ENCODE data around the gene DPEP1.
A peak's percentile ranks its signal among the peaks of the same experiment; 100 is the strongest.
"Not testable (repeated sequence)": the region's sequence is repeated elsewhere in the genome, so short reads cannot be mapped to it uniquely, and the experiment has no call there.

DPEP1 gene

GRCh38 chr16:89613231-89613953 lies at the start of gene DPEP1:
Gene DPEP1 (plus strand): TSS chr16:89613642. CDS start chr16:89630411, 16,769 bp downstream.
- no peak for DNase-seq

GRCh38 chr16:89564476-89565255 lies 48.8 kb upstream of the DPEP1 start:
- peak; percentile 60 for DNase-seq

- no peak for DNase-seq
Measured at GRCh38 chr16:89565256-89565505, 48.3 kb upstream of the DPEP1 start.

- DNase-seq = peak; percentile 85
Measured at GRCh38 chr16:89565506-89566372, 47.7 kb upstream of the DPEP1 start.

GRCh38 chr16:89567656-89568594 lies 45.5 kb upstream of the DPEP1 start:
- no peak for DNase-seq

- no peak for DNase-seq
Measured at GRCh38 chr16:89569506-89570341, 43.7 kb upstream of the DPEP1 start.

- no peak for DNase-seq
Measured at GRCh38 chr16:89570342-89570923, 43.0 kb upstream of the DPEP1 start.

GRCh38 chr16:89570983-89571598 lies 42.4 kb upstream of the DPEP1 start:
- DNase-seq = not testable (repeated sequence)

- DNase-seq = no peak
Measured at GRCh38 chr16:89571636-89572035, 41.8 kb upstream of the DPEP1 start.

- no peak for DNase-seq
Measured at GRCh38 chr16:89572073-89572484, 41.4 kb upstream of the DPEP1 start.

GRCh38 chr16:89572485-89573205 lies 40.8 kb upstream of the DPEP1 start:
- no peak for DNase-seq

- no peak for DNase-seq
Measured at GRCh38 chr16:89573826-89574680, 39.4 kb upstream of the DPEP1 start.

- peak; percentile 78 for DNase-seq
Measured at GRCh38 chr16:89574681-89575246, 38.7 kb upstream of the DPEP1 start.

GRCh38 chr16:89575247-89576152 lies 37.9 kb upstream of the DPEP1 start, which contains the start of gene CPNE7:
Gene CPNE7 (plus strand): TSS chr16:89575758. CDS start chr16:89575898, 140 bp downstream.
- no peak for DNase-seq

GRCh38 chr16:89576153-89577054 lies 37.0 kb upstream of the DPEP1 start:
- DNase-seq = no peak
